GM13977 (cell line): Measurements from ENCODE around the gene MFAP4.

Source experiments
- DNase-seq: peaks from one replicate; pipeline ENCODE4 v3.0.0; 2012; ENCODE audit warnings: low spot score
- CTCF ChIP-seq: IDR thresholded peaks from 2 replicates; pipeline ENCODE4 v1.5.1; 2012; ENCODE audit warnings: mild to moderate bottlenecking, control low read depth; ENCODE audit not compliant: insufficient read depth; ENCODE audit errors: extremely low read depth, missing control alignments
- in situ Hi-C: fragments of 300-500 bp; cut with MboI; formaldehyde crosslinking; loops from one replicate; pipeline ENCODE4 v1.12.0; 2022; ENCODE audit warnings: low sequenced_read_pairs, low pct_unique_long_range_greater_than_20kb, mixed read lengths, inconsistent platforms; ENCODE audit not compliant: unreplicated experiment

MFAP4 gene

GRCh38 chr17:19387921-19388521 is 1.0 kb upstream of the MFAP4 start:
- DNase-seq: no peak
- TF ChIP-seq CTCF: no peak
- in situ Hi-C loops: no loop called here

- TF ChIP-seq CTCF: no peak
- DNase-seq: no peak
- in situ Hi-C loops: no loop called here
Measured at GRCh38 chr17:19386051-19386929, 700 bp downstream of the MFAP4 start.

GRCh38 chr17:19385521-19385983 is 1.4 kb downstream of the MFAP4 start:
- DNase-seq: no peak
- no peak for TF ChIP-seq CTCF
- in situ Hi-C loops: no loop called here

GRCh38 chr17:19384723-19385391 is 2.1 kb downstream of the MFAP4 start:
- in situ Hi-C loops: no loop called here
- TF ChIP-seq CTCF: no peak
- DNase-seq: no peak

GRCh38 chr17:19383681-19384470 is 3.1 kb downstream of the MFAP4 start:
- DNase-seq: no peak
- no peak for TF ChIP-seq CTCF
- in situ Hi-C loops: no loop called here
